A673 (cell line): ENCODE data around the gene ABCA4.

Experiments
- CTCF ChIP-seq: fragments of 300-800, 200-600 bp; sonication (generic); conservative IDR thresholded peaks from 2 replicates; pipeline ENCODE4 v1.5.1; 2017; ENCODE audit warnings: low read depth, mild to moderate bottlenecking, antibody characterized with exemption, low read length, moderate library complexity, mixed read lengths
- EZH2 ChIP-seq: fragments of 200-600 bp; sonication (generic); IDR thresholded peaks from 2 replicates; pipeline ENCODE4 v1.6.1; 2017; ENCODE audit warnings: borderline replicate concordance, low read depth, mild to moderate bottlenecking, mixed read lengths, antibody characterized with exemption, low read length; ENCODE audit not compliant: poor library complexity, severe bottlenecking

GRCh38 chr1:93967306-93967705 lies 153.6 kb downstream of the ABCA4 start:
- TF ChIP-seq EZH2: no peak
- no peak for TF ChIP-seq CTCF
